Peyer's patch (tissue), 4 donors: ENCODE results near the gene ETF1. TPM values are rescaled to one million over a fixed set of nuclear protein-coding genes. Genes with fewer than 3 reads are reported as not detected.

Experiments used
- DNase-seq, 3 donors: peaks; one replicate each; pipeline ENCODE4 v3.0.0-alpha.2; 2017 to 2019
- H3K27ac ChIP-seq, 4 donors: fragments of 200-600 bp; sonication (generic); one replicate each; pipeline ENCODE4 v1.5.1; 2016 to 2019
- H3K27me3 ChIP-seq, 2 donors: fragments of 200-600 bp; sonication (generic); one replicate each; pipeline ENCODE4 v1.5.1; 2019
- H3K36me3 ChIP-seq, 3 donors: fragments of 200-600 bp; sonication (generic); one replicate each; pipeline ENCODE4 v1.5.1; 2016 to 2019
- H3K4me1 ChIP-seq, 4 donors: fragments of 200-600 bp; sonication (generic); one replicate each; pipeline ENCODE4 v1.5.1; 2016 to 2019
- H3K4me3 ChIP-seq, 4 donors: fragments of 200-600 bp; sonication (generic); 1 replicate in 3 of 4; 2 replicates in 1 of 4; pipeline ENCODE4 v1.5.1; 2016 to 2019; ENCODE audit warnings: mild to moderate bottlenecking in 1 of 4
- H3K9me3 ChIP-seq, 4 donors: fragments of 200-600 bp; sonication (generic); one replicate each; pipeline ENCODE4 v1.5.1; 2016 to 2019; ENCODE audit warnings: mild to moderate bottlenecking in 1 of 4
- CTCF ChIP-seq, 6 experiments: fragments of 450-650 bp in 4 of 6; fragments of 200-600 bp in 2 of 6; sonication (generic) in 1 of 6; IDR thresholded peaks; one replicate each; pipeline ENCODE4 v1.5.1; 2017 to 2019; ENCODE audit warnings: antibody characterized with exemption in 6 of 6, mild to moderate bottlenecking in 3 of 6, moderate library complexity in 1 of 6
- POLR2A ChIP-seq, 2 donors: fragments of 450-650 bp; IDR thresholded peaks; one replicate each; pipeline ENCODE4 v1.5.1; 2017; ENCODE audit warnings: antibody characterized with exemption in 2 of 2, mild to moderate bottlenecking in 2 of 2, moderate library complexity in 2 of 2
- total RNA-seq, 4 donors: library from RNA; depleted of rRNA; stranded (reverse); fragments of >200 nt; gene quantifications; one replicate each; pipeline ENCODE4 v1.1.0, GENCODE V29; 2016

ETF1 gene
- total RNA-seq, 4 donors from 2014 or later, result 33.3 to 75.1 (median 39.3) TPM

GRCh38 chr5:138527170-138527569 lies 15.9 kb downstream of the ETF1 start:
- no peaks in the 10 kb centered on the region for H3K27me3 ChIP-seq
- no peak overlapping the region for H3K27ac ChIP-seq
- H3K4me1 ChIP-seq, result peaks cover 0 to 8% (median 0%) of the 10 kb centered on the region in 4 donors
- H3K4me3 ChIP-seq, result no peak overlapping the region
- TF ChIP-seq POLR2A (IDR thresholded peaks at IDR 0.05), result no peak
- no peak for TF ChIP-seq CTCF (IDR thresholded peaks at IDR 0.05)
- H3K9me3 ChIP-seq, result no peaks in the 10 kb centered on the region
- DNase-seq, result no peak
- peaks cover 0 to 8% (median 0%) of the 10 kb centered on the region in 3 donors for H3K36me3 ChIP-seq

GRCh38 chr5:138523406-138523805 lies 19.6 kb downstream of the ETF1 start:
- Histone ChIP-seq H3K36me3 (peaks cover 0 to 11% (median 0%) of the 10 kb centered on the region in 3 donors), H3K9me3 (no peaks in the 10 kb centered on the region), H3K4me3 (no peak overlapping the region), H3K27me3 (no peaks in the 10 kb centered on the region), H3K4me1 (no peaks in the 10 kb centered on the region), H3K27ac (no peak overlapping the region)
- DNase-seq, result no peak
- no peak for TF ChIP-seq POLR2A (IDR thresholded peaks at IDR 0.05)
- TF ChIP-seq CTCF (IDR thresholded peaks at IDR 0.05), result no peak

GRCh38 chr5:138520971-138521370 lies 22.1 kb downstream of the ETF1 start:
- peaks cover 0 to 35% (median 0%) of the 10 kb centered on the region in 3 donors for H3K36me3 ChIP-seq
- H3K9me3 ChIP-seq, result no peaks in the 10 kb centered on the region
- no peak overlapping the region for H3K4me3 ChIP-seq
- no peak for DNase-seq
- TF ChIP-seq CTCF (IDR thresholded peaks at IDR 0.05) (no peak), POLR2A (IDR thresholded peaks at IDR 0.05) (no peak)
- H3K4me1 ChIP-seq, result no peaks in the 10 kb centered on the region
- no peak overlapping the region for H3K27ac ChIP-seq
- no peaks in the 10 kb centered on the region for H3K27me3 ChIP-seq

- peaks cover 0 to 69% (median 0%) of the 10 kb centered on the region in 3 donors for H3K36me3 ChIP-seq
- no peaks in the 10 kb centered on the region for H3K4me1 ChIP-seq
- H3K27me3 ChIP-seq, result no peaks in the 10 kb centered on the region
- no peak for TF ChIP-seq CTCF (IDR thresholded peaks at IDR 0.05)
- TF ChIP-seq POLR2A (IDR thresholded peaks at IDR 0.05), result no peak
- no peaks in the 10 kb centered on the region for H3K9me3 ChIP-seq
- no peak overlapping the region for H3K27ac ChIP-seq
- no peak overlapping the region for H3K4me3 ChIP-seq
- no peak for DNase-seq
Measured at GRCh38 chr5:138517437-138517836, 25.6 kb downstream of the ETF1 start.

- H3K4me1 ChIP-seq, result no peaks in the 10 kb centered on the region
- H3K36me3 ChIP-seq, result peaks cover 0 to 82% (median 0%) of the 10 kb centered on the region in 3 donors
- no peaks in the 10 kb centered on the region for H3K9me3 ChIP-seq
- H3K27ac ChIP-seq, result no peak overlapping the region
- no peak overlapping the region for H3K4me3 ChIP-seq
- no peak for TF ChIP-seq POLR2A (IDR thresholded peaks at IDR 0.05)
- no peak for TF ChIP-seq CTCF (IDR thresholded peaks at IDR 0.05)
- no peaks in the 10 kb centered on the region for H3K27me3 ChIP-seq
- DNase-seq, result no peak
Measured at GRCh38 chr5:138515556-138516245, 27.3 kb downstream of the ETF1 start.
